Adrenal gland (tissue), 5 donors: Measurements from ENCODE around the gene RASSF10.

Experiments used
- CTCF ChIP-seq, 6 experiments: fragments of 450-650 bp in 4 of 6; fragments of 200-600 bp in 2 of 6; sonication (generic) in 1 of 6; IDR thresholded peaks; 1 replicate in 5 of 6; 2 replicates in 1 of 6; pipeline versions ENCODE4 v1.5.1 to v1.8.0; 2016 to 2021; ENCODE audit warnings: antibody characterized with exemption in 6 of 6, mild to moderate bottlenecking in 2 of 6, moderate library complexity in 1 of 6
- POLR2A ChIP-seq, 2 donors: fragments of 450-650 bp; IDR thresholded peaks; one replicate each; pipeline ENCODE4 v1.6.1; 2017; ENCODE audit warnings: antibody characterized with exemption in 2 of 2, mild to moderate bottlenecking in 2 of 2, moderate library complexity in 1 of 2
- donor health status: DM: no; HTN: no; CAD: no.

DNA sequence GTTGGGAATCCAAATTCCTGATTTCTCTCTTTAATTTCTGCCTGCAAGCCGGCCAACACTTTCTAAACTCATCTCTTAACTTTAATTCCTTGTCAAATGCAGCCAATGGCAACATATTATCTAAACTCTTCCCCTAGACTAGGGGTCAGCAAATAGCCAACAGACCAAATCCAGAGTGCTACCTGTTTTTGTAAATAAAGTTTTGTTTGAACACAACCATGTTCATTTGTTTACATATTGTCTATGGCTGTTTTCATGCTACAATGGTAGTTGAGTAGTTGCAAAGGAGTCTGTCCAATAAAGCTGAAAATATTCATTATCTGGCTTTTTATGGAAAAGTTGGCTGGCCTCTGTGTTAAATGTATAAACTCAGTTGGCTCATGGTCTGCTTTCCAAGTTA lies 37.2 kb upstream of the RASSF10 start:
- TF ChIP-seq CTCF (IDR thresholded peaks at IDR 0.05) (no peak), POLR2A (IDR thresholded peaks at IDR 0.05) (no peak)
